Measurements from ENCODE around the gene ADCY9.

ADCY9 gene

DNA sequence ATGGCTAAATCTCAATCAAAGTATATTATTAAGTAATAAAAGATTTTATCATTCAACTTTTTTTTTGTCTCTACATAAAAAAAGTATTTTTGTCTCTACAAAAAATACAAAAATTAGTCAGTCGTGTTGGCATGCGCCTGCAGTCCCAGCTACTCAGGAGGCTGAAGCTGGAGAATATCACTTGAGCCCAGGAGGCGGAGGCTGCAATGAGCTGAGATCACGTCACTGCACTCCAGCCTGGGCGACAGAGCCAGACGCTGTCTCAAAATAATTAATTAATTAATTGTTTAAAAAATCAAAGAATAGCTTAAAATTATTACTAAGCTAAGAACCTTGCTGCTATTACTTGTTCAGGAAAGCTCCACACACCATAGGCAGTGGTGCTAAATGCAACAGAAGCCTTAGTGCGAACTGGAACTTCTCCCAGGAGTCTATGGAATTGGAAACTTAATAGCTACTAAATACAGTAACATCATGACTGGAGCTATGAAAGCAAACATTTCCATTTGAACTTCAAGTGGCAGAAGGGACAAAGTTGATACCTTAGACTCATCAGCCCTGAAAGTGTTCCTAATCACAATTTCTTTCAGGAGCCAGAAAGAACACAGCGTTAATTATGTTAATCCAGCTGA is 22.6 kb downstream of the ADCY9 start:
- DNase-seq: no peak
- TF ChIP-seq POLR2A (IDR thresholded peaks at IDR 0.05; ENCODE audit: low read length) (no peak), GATA1 (IDR thresholded peaks at IDR 0.05; ENCODE audit: low read depth, low read length) (no peak)

DNA sequence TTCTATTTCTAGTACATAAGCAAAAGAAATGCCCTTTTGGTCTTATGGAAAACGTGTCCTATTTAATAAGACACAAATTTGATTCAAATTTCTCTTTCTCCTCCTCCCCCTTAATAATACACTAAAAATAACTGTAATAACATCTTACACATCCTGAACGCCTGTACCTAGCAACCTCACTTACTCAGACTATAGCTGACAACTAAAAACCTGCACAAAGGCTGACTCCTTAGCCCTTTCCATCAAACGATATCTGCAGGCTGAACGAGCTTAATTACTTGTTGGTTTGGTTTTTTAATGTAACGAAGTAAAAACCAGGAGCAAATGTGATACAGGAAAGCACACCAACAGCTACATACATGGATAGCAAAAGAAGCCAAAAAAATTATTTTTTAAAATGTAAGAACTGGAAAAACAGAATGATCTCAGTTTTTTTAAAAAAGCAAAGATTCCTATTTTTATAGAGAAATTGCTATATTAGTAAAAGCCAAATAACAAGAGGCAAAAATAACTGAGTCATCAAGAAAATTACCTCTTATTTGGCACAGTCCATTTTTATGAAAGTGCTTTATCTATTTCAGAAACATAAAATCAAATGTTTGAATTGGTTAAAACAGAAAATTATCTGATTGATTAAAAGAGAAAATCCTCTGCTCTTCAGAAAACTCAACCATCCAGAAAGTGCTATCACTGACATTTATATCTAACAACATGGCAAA is 23.5 kb downstream of the ADCY9 start:
- no peak for DNase-seq
- no peak for TF ChIP-seq GATA1 (IDR thresholded peaks at IDR 0.05; ENCODE audit: low read depth, low read length)
- TF ChIP-seq POLR2A (IDR thresholded peaks at IDR 0.05; ENCODE audit: low read length): no peak

DNA sequence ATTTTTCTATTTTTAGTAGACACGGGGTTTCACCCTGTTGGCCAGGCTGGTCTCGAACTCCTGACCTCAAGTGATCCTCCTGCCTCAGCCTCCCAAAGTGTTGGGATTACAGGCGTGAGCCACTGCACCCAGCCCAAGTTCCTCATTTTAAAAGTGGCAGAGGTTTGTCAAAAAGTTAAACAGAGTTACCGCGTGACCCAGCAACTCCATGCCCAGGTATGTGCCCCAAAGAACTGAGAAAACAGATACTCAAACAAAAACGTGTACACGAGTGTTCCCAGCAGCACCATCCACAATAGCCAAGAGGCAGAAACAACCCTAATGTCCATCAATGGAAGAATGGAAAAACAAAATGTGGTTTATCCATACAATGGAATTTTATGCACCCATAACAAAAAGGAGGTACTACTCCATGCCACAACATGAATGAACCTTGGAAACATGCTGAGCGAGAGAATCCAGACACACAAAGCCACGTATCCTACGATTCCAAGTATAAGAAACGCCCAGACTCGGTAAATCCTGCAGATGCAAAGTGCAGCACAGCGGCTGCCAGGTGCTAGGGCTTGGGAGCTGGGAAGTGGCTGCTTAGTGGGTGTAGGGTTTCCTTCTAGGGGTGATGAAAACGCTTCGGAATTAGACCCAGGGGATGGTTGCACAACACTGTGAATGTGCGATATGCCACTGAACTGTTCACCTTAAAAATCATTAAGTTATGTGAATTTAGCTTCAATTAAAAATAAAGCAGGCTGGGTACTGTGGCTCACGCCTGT is 24.8 kb downstream of the ADCY9 start:
- TF ChIP-seq GATA1 (IDR thresholded peaks at IDR 0.05; ENCODE audit: low read depth, low read length): no peak
- DNase-seq: no peak

- DNase-seq: no peak
- TF ChIP-seq GATA1 (IDR thresholded peaks at IDR 0.05; ENCODE audit: low read depth, low read length) (no peak), POLR2A (IDR thresholded peaks at IDR 0.05; ENCODE audit: low read length) (no peak)
Observed at GRCh38 chr16:4090351-4090851, 25.8 kb downstream of the ADCY9 start.

DNA sequence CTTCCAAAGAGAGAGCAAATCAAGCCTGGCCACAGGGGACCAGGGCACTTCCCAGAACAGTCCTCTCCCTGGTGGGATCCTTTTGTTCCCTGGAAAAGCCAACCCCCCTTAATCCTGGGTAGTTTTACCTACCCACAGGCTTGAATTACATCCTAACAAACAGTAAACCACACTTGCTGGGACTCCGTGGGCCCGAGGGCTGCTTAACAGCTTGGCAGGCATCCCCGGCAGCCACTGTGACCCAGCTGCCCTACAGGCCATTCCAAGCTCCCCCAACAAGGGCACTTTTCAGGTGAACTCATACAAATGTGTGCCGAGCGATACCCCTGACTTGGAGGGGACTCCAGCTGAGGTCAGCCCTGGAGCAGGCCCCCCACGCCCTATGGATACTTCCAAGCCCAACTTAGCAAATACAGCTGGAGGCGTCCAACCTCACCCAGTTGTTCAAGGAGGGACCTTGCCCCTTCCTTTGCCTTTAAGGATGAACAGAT is 26.4 kb downstream of the ADCY9 start:
- DNase-seq: no peak
- TF ChIP-seq GATA1 (IDR thresholded peaks at IDR 0.05; ENCODE audit: low read depth, low read length): no peak
- TF ChIP-seq POLR2A (IDR thresholded peaks at IDR 0.05; ENCODE audit: low read length): no peak

- TF ChIP-seq GATA1 (IDR thresholded peaks at IDR 0.05; ENCODE audit: low read depth, low read length): no peak
- TF ChIP-seq POLR2A (IDR thresholded peaks at IDR 0.05; ENCODE audit: low read length): no peak
- DNase-seq: no peak
Observed at GRCh38 chr16:4089251-4089810, 26.9 kb downstream of the ADCY9 start.

DNA sequence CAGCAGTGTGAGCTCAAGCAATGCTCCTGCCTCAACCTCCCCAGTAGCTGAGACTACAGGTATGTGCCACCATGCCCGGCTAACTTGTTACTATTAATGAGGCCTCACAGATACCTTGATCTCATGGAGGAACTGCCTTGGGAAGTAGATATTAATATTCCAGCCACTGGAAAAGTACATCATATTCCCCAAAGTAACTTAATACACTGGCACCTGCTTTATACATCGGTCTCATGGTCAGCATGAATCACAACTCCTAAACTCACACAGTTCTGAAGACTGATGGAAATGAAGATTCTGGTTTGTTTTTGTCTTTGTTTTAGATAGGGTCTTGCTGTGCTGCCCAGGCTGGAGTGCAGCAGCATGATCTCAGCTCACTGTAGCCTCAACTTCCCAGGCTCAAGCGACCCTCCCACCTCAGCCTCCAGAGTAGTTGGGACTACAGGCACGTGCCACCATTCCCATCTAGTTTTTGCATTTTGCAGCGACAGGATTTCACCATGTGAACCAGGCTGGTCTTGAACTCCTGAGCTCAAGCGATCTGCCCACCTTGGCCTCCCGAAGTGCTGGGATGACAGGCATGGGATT is 28.2 kb downstream of the ADCY9 start:
- DNase-seq: no peak
- TF ChIP-seq POLR2A (IDR thresholded peaks at IDR 0.05; ENCODE audit: low read length) (no peak), GATA1 (IDR thresholded peaks at IDR 0.05; ENCODE audit: low read depth, low read length) (no peak)

GRCh38 chr16:4087099-4087885 is 28.9 kb downstream of the ADCY9 start:
- TF ChIP-seq GATA1 (IDR thresholded peaks at IDR 0.05; ENCODE audit: low read depth, low read length): no peak
- TF ChIP-seq POLR2A (IDR thresholded peaks at IDR 0.05; ENCODE audit: low read length): no peak
- DNase-seq: no peak

DNA sequence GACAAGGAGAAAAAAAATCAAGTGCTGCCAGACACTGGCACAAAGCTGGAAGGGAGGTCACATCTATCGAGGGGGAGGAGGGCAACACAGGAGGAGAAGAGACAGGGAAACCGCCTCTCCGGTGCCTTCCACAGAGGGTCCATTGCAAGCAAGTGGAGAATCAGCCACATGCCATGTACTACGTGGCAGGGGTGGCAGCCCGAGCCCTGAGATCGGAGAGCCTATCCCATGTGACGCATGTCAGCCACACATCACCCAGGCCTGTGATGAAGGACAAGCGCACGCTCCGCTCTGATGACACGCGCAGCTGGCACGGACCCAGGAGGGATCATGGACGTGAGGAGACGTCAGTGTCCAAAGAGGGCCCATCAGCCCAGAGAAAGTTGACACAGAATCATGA is 30.1 kb downstream of the ADCY9 start:
- no peak for DNase-seq

DNA sequence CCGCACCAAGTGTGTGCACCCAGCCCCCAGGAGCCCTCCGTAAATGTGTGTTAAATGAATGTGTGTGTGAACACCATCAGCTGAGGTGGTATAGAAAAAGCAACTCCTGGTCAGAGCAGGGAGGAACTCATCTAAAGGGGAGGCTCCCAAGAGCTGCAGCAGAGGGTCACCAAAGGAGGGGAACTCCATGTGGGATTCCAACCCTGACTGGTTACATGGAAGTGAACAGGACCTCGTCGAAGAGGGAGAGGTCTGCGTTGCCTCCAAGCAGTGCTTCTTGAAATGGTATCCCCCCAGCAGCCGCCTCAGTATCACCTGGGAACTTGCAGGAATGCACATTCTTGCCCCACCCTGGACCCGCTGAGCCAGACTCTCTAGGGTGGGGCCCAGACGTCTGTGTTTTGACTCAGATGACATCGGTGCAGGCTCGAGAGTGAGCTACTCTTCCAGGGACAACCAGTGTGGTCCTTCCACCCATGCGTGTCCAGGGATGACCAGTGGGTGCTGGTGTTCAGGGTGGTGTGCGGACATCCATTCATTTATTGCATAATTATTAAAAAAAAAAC is 30.8 kb downstream of the ADCY9 start:
- TF ChIP-seq GATA1 (IDR thresholded peaks at IDR 0.05; ENCODE audit: low read depth, low read length): no peak
- no peak for TF ChIP-seq POLR2A (IDR thresholded peaks at IDR 0.05; ENCODE audit: low read length)
- DNase-seq: no peak

More for the DNA sequence above, 30.1 kb downstream of the ADCY9 start:
- TF ChIP-seq GATA1 (IDR thresholded peaks at IDR 0.05; ENCODE audit: low read depth, low read length) (no peak), POLR2A (IDR thresholded peaks at IDR 0.05; ENCODE audit: low read length) (no peak)

GRCh38 chr16:4083347-4083870 is 32.8 kb downstream of the ADCY9 start:
- TF ChIP-seq POLR2A (IDR thresholded peaks at IDR 0.05; ENCODE audit: low read length): no peak
- no peak for TF ChIP-seq GATA1 (IDR thresholded peaks at IDR 0.05; ENCODE audit: low read depth, low read length)

GRCh38 chr16:4082474-4083044 is 33.7 kb downstream of the ADCY9 start:
- no peak for DNase-seq
- TF ChIP-seq POLR2A (IDR thresholded peaks at IDR 0.05; ENCODE audit: low read length): no peak
- TF ChIP-seq GATA1 (IDR thresholded peaks at IDR 0.05; ENCODE audit: low read depth, low read length): no peak

More at GRCh38 chr16:4083347-4083870, 32.8 kb downstream of the ADCY9 start:
- no peak for DNase-seq

Data from erythroblast (primary cell).